Omental fat pad (tissue), 4 donors: ENCODE data around the gene CACNA1F. TPM values are rescaled to one million over a fixed set of nuclear protein-coding genes. Genes with fewer than 3 reads are reported as not detected.

Experiments used
- ATAC-seq: fragments of 150-250 bp; one replicate; pipeline ENCODE4 v1.9.1; 2016; ENCODE audit warnings: mild to moderate bottlenecking, moderate library complexity; ENCODE audit not compliant: low FRiP score
- DNase-seq: peaks from one replicate; pipeline ENCODE4 v3.0.0-alpha.2; 2019; ENCODE audit warnings: low spot score
- total RNA-seq, 4 donors: library from RNA; depleted of rRNA; stranded (reverse); fragments of >200 nt; gene quantifications; one replicate each; pipeline ENCODE4 v1.1.0, GENCODE V29; 2016
- TF ChIP-seq, protein P1 (sequence below), 3 donors: fragments of 450-650 bp; IDR thresholded peaks; one replicate each; pipeline ENCODE4 v1.5.1; 2016 to 2017; ENCODE audit warnings: antibody characterized with exemption in 3 of 3, mild to moderate bottlenecking in 3 of 3, moderate library complexity in 2 of 3

CACNA1F gene
- total RNA-seq, 4 donors from 2014 or later: 0.19 to 0.60 (median 0.34) TPM

DNA sequence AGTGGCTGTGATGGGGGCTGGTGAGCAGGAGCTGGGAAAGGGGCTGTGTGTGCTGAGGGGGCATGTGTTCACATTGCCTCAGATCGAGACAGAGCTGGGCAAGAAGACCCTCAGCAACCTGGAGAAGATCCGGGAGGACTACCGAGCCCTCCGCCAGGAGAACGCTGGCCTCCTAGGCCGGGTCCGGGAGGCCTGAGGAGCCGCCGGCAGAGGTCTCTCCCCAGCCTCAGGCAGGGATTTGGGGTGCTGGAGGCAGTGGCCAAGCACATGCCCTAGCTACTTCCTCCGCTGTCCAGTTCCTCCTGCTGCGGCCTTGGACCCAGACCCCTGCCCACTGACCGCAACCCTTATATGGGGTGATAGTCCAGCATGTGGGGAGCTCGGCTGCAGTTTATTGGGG lies 16.9 kb upstream of the CACNA1F start:
- TF ChIP-seq, protein P1, sequence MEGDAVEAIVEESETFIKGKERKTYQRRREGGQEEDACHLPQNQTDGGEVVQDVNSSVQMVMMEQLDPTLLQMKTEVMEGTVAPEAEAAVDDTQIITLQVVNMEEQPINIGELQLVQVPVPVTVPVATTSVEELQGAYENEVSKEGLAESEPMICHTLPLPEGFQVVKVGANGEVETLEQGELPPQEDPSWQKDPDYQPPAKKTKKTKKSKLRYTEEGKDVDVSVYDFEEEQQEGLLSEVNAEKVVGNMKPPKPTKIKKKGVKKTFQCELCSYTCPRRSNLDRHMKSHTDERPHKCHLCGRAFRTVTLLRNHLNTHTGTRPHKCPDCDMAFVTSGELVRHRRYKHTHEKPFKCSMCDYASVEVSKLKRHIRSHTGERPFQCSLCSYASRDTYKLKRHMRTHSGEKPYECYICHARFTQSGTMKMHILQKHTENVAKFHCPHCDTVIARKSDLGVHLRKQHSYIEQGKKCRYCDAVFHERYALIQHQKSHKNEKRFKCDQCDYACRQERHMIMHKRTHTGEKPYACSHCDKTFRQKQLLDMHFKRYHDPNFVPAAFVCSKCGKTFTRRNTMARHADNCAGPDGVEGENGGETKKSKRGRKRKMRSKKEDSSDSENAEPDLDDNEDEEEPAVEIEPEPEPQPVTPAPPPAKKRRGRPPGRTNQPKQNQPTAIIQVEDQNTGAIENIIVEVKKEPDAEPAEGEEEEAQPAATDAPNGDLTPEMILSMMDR (IDR thresholded peaks at IDR 0.05): no peak
- ATAC-seq (no peak), DNase-seq (no peak)

DNA sequence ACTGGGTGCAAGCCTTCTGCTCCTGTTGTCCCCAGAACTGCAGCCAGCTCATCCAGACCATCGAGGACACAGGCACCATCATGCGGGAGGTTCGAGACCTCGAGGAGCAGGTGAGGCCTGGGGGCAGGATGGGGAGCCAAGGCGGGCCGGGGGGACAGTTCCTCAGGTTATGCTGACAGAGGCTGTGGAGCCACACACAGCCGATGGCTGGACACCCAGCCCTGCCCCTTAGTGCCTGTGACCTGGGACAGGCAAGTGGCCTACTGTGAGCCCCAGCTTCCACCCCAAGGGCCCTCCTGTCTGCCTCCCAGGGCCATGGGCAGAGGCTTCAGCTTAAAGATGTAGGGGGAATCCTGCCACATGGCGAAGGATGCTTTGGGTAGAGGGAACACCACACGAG lies 16.5 kb upstream of the CACNA1F start:
- ATAC-seq (no peak), DNase-seq (no peak)

DNA sequence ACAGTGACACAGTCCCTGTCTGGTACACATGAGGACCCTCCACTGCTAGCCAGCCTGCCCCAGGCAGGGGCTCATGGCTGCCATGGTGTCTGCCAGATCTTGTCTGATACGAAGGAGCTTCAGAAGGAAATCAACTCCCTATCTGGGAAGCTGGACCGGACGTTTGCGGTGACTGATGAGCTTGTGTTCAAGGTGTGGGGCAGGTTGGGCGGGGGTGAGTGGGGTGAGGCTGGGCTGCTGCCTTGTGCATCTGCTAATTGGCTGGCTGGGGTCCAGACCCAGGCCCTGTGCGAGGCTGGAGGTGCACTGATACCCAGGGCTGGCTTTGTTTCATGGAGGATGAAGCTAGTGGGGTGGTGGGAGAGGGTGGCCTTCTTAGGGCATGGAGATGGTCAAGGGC lies 15.9 kb upstream of the CACNA1F start:
- ATAC-seq (no peak), DNase-seq (no peak)
- TF ChIP-seq, protein P1 (IDR thresholded peaks at IDR 0.05): no peak

More for the DNA sequence above, 16.5 kb upstream of the CACNA1F start:
- TF ChIP-seq, protein P1 (IDR thresholded peaks at IDR 0.05): no peak

DNA sequence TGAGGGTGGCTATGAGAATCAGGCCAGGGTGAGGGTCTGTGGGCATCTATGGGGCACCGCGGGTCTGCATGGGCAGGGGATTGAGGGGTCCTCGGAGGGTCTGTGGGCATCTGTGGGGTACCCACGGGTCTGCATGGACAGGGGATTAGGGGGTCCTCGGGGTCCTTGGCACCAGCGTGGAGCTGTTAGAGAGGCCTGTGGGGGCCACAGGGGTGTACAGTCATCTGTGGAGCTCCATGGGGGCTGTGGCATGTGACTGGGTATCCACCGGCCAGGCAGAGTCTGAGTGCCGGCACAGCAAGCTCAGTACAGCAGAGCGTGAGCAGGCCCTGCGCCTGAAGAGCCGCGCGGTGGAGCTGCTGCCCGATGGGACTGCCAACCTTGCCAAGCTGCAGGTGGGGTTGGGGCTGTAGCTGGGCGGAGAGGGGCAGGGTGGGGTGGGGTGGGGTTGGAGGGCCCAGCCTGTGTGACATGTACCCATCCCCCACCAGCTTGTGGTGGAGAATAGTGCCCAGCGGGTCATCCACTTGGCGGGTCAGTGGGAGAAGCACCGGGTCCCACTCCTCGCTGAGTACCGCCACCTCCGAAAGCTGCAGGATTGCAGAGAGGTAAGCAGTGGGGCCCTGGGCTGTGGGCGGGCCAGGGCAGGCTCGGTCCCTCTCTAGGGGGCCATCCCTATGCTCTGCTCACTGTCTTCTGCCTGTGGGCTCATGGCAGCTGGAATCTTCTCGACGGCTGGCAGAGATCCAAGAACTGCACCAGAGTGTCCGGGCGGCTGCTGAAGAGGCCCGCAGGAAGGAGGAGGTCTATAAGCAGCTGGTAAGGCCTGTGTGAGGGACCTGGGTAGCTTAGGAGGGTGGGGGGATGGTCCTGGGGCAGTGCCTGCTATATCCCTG lies 15.0 kb upstream of the CACNA1F start:
- DNase-seq (no peak), ATAC-seq (no peak)
- TF ChIP-seq, protein P1 (IDR thresholded peaks at IDR 0.05): no peak

DNA sequence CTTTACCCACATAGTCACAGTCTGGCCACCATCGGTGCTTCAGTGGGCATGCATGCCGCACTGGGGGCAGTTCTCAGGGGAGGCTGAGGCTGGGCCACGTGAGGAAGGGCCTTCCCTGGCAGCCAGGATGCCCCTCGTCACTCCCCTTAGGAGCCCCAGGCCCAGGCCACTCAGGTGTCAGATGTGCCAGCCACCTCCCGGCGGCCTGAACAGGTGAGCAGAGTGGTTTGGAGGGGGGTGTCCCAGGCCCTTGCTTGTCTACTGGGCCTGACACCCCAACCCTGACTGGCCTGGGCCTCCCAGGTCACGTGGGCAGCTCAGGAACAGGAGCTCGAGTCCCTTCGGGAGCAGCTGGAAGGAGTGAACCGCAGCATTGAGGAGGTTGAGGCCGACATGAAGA lies 14.2 kb upstream of the CACNA1F start:
- DNase-seq (no peak), ATAC-seq (no peak)
- TF ChIP-seq, protein P1 (IDR thresholded peaks at IDR 0.05): no peak

DNA sequence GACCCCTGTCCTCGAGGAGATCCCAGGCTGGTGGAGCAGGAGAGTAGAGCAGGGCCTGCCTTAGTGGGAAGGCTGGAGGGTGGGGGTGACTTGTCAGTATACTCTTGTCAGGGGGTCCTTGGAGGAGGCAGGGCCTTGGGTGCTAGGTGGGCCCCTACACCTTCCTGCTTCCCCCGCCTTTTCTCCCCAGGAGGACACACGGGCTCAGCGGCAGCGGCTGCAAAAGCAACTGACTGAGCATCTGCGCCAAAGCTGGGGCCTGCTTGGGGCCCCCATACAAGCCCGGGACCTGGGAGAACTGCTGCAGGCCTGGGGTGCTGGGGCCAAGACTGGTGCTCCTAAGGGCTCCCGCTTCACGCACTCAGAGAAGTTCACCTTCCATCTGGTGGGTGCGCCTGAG lies 13.4 kb upstream of the CACNA1F start:
- ATAC-seq: no peak
- TF ChIP-seq, protein P1 (IDR thresholded peaks at IDR 0.05): no peak
- no peak for DNase-seq

DNA sequence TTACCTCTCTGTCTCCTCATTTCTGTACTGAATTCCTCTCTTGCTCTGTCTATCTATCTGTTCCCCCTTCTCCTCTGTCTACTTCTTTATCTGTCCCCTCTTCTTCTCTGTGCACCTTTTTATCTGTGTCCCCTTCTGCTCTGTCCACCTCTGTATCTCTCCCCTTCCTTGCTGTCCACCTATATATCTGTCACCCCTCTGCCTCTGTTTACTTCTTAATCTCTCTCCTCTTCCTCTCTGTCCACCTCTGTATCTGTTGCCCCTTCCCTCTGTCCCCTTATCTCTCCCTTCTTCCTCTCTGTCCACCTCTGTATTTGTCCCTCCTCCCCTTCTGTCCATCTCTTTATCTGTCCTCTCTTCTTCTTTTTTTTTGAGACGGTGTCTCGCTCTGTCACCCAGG lies 11.1 kb upstream of the CACNA1F start:
- DNase-seq (no peak), ATAC-seq (no peak)
- TF ChIP-seq, protein P1 (IDR thresholded peaks at IDR 0.05): no peak
